CD4-positive, alpha-beta T cell treated with Interleukin-10 for 1 hour (primary cell): ENCODE measurements around the gene EPHB6.

Source experiments
- DNase-seq: peaks from one replicate; pipeline ENCODE4 v3.0.0-alpha.2; 2020

EPHB6 gene

DNA sequence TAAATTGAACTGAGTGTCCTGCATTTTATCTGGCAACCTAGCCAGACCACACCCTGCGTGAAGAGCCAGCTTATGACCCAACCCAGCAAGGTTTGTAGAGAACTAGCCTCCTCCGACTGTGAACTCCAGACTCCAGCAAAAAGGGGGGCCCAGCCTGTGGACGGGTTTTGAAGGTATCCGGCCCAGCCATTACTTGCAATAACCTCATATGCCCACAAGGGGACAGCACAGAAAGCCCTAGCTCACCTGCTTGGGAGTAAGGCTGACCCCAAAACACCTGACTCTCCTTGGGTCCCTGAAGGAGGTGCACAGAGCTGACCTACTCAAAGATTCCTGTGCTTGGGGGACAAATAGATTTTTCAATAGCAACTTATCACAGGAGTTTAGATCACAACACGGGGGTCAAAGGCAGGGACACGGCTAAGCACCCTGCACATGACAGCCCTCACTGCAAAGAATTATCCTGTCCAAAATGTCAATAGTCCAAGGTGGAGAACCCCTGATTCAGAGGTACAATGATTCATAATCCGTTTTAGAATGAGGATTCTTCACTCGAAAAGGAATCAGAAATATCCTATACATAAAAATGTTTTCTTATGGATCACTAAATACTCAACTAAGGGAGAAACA lies 26.1 kb downstream of the EPHB6 start:
- DNase-seq, result peak; percentile 67

DNA sequence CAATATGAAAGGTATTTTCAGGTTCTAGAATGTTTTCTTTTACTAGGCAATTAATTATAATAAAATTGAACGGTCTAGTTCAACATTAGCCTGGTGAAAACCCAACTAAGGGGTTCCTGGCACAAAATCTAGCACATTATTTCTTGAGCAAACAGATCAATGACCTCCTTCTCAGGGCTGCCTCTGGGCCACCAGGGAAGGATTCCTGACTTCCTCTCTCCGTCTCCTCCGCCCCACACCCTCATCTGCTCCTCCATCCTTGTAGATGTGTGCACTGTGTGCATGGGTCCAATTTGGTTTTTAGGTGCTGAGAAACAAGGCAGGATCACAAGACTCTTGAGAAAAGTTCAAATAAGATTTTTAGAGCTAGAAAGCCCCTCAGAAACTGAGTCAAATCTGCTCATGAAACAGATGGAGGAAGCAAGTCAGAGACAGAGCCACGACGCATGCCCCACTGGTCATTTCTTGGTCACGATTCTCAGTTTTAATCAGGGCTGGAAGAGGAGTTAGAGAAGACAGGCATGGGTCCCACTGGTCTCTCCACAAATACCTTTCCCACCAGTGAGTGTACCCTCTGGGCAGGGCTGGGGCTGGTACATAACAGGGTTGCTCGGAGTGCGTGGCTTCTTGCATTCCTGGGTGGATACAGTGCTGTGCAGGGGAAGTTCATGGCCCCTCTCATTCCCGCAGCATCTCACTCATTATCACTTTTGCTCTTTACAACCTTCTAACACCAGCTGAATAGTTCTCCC lies 26.9 kb downstream of the EPHB6 start:
- no peak for DNase-seq

DNA sequence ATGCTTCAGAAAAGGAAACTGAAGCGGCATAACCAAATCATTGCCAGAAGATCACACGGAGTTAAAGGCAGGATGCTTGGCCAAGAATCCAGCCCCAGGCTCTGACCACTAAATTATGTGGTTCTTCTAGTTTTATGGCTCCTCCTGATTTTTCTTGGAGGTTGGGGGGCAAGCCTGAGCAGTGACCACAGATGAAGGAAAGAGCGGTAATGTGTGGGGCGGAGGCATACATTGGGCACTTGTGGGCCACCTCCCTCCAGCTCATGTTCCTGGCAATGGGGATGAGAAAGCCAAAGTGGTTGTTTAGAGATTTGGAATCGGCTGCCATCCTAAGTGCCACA lies 27.4 kb downstream of the EPHB6 start:
- DNase-seq, result no peak

DNA sequence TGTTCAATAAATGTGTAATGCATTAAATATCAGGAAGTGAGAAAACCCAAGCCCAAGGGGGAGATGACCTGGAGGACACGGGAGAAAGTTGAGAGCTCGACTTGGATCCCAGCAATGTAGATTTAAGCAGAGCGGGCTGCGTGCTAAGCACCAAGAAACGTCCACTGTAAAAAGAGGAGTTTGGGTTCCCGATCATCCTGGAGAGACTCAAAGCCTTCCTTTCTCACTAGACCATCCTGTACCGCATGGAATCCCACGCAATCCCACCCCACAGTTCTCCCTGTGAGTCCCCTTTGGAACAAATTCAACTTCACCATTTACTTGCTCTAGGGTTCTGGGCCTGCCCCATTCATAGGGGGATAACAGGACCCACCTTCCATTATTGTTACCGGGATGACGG lies 28.3 kb downstream of the EPHB6 start:
- DNase-seq, result no peak

DNA sequence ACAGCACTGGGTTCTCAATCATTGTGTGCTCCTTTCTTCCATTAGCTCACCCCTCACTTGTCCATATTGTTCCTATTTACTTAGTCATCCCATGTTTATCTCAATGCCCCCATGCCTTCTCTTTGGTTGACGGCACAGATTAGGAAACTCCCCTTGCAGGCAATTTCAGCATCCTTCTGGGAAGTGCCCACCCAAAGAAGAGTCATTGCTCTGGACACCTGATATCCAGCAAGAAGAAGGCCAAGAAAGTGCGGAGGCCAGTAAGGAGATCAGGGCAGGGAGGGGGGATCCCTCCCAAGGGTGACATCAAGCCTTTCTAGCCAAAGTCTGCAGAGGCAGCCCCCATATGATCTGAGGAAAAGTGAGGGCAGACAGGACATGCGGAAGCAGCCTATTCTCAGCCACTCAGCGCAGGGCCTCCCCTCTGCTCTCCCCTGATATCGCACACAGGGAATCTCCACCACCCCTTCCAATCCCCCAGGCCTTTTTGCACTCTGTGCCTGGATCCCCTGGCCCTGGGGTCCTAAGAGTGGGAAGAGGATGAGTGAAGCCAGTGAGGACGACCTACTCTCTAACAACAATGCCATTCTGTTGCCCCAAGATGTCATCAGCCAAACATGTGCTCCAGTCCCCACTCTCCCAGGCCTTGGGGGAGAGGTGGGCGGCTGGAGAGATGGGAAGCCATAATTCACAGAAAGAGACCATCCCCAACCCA lies 28.9 kb downstream of the EPHB6 start:
- DNase-seq, result no peak

DNA sequence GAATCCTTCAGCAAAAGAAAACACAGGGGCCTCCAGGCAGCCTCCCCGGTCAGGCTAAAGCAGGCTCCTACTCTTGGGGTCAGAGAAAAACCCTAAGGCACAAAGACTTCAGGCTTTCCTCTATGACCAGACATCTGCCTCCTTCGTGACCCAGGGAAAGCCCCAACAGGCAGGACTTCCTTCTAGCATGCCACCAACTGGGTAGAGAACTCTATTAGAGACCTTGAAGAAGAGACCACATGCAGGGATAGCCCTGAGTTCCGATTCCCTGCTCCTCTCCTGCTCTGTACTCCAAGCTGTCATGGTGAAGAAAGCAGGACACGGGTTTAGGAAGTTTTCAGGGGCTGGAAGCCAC lies 29.4 kb downstream of the EPHB6 start:
- no peak for DNase-seq

DNA sequence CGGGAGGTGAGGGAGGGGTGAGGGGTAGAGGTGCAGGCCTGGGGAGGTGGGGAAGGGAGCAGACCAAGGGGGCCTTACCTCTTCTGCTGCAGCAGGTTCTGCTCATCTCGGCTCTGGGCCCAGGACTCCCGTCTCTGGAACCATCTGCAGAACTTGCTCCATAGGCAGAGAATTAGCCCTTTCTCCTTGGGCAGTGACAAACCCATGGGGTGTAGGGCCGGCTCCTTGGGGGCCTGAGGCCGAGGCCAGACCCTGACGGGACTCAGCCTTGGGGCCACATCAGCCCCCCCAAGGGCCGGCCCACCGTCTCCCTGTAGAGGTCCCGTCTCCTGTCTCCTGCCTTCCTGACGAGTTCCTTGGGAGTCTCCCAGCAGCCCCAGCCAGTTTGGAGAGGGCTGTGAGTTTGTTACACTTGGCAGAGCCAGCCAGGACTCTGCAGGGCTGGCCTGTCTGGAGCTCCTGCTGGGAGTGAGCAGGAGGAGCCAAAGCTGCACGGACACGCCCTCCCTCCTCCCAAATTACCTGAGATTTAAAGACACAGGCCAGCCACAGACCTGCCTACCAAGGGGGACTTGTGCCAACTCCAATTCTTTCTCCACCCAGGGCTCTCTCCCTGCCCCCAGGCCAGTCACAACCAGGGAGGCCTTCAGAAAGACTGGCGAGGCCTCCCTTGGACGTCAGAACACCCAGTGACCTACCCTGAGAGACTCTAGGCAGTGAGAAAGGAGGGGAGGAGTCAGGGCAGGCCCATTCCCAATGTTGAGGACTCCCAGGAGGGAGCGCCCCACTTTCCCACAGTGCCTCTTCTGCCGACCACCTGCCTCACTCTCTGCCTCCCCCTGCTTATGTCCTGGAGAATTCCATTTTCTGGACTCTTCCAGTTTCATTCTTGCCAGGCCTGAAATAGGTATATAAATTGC lies 30.7 kb downstream of the EPHB6 start, which contains the start of gene TRPV6:
TRPV6 (minus strand) TSS at position 435 of the 920 bp plus-strand sequence.
- DNase-seq, result no peak

DNA sequence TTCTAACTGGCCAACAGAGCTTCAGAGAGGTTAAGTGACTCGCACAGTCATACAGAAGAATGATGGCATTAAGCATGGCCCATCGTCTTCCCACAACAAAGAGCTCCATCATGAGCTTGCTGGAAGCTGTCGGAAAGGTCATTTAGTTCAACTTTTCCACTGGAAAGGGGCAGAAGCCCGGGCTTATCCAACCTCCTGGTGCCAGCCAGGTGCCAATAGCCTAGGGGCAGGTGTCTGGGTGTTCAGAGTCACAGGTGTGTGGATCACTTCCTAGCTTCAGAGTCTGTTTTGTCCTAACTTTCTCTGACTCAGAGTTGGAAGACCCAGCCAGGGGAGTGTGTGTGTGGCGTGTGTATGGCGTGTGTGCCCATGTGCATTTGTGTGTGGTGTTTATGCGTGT lies 32.0 kb downstream of the EPHB6 start:
- no peak for DNase-seq

DNA sequence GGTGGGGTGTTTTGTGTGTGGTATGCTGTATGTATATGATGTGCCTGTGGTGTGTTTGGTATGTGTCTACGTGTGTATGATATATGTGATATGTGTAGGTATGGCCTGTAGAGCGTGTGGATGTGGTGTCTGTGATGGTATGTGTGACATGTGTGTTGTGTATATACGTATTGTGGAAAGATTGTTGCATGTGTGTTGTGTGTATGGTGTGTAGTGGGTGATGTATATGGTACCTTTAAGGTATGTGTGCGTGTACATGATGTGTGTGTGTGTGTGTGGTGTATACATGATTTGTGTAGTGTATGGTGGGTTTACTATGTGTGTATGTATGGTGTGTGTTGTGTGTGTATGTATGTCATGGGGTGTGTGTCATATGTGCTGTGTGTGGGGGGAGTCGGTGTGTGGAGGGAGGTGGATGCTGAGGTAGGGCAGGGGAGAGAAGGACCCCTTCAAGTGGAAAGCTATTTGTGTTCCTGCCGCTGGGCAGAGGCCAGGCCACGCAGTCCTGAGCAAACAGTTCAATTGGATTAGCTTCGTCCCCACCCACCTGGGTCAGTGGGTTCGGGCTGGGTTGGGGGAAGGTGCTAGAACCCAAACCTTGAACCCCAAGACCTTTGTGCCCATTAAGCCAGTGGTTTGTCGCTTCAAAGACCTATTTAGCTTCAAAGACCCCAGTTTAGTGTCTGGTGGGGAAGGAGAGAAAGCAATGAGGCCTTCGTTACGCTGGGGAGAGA lies 32.6 kb downstream of the EPHB6 start:
- no peak for DNase-seq

DNA sequence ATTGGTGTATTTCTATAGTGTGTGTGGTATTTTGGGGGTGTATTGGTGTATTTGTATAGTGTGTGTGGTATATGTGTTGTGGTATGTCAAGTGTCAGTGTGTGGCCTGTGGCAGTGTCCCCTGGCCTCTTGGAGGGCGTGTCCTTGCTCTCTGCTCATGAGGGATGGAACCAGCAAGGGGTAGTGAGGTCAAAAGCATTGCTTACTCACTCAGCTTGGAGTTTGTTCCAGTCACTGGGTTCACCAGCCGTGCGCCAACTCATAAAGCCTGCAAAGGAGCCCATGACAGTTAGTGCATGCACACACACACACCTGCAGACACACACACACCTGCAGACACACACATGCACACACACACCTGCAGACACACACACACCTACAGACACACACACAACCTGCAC lies 34.9 kb downstream of the EPHB6 start:
- DNase-seq, result no peak

DNA sequence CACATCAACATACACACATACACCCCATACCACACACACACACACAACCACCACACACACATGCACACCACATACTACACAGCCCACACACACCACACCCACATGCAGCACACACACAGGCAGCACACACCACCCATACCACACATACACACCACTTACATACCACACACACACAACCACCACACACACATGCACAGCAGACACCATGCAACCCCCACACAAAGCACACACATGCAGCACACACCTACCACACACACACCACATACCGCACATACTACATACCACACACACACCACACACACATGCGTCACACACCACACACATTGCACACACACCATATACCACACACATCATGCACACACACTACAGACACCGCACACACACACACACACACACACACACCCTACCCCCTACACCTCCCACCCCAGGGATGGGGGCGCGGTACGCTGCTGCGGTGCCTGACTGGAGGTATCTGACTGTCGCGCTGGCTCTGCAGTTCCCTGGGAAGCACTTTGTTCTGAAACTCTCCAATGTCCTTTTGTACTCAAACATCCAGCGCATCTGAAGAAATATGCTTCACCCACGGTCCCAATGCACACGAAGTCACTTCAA lies 36.1 kb downstream of the EPHB6 start:
- no peak for DNase-seq

DNA sequence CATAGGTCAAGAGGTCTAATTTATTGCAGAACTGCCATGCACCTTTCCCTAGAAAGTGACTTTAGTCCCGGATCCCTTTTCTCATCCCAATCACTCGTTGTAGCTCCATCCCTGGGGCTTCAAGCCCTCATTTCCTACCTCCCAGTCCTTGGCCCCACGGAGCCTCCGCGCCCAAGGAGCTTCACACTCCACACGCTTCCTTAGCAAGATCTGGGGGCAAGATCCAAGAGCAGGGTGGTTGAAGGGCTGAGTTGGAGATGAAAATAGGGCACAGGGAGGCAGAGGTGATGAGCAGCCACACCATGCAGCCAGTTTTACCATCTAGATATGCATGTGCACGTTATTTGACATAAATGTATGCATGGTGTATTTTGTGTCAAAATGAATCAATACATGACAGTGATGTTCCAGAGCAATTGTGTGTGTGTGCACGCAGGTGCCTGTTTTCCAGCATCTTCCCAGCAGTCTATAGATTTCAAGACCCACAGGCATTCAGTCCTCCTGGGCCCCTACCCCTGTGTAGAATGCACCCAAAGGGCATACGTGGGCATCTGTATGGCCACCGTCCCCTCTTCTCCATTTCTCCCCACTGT lies 36.7 kb downstream of the EPHB6 start:
- DNase-seq, result no peak

DNA sequence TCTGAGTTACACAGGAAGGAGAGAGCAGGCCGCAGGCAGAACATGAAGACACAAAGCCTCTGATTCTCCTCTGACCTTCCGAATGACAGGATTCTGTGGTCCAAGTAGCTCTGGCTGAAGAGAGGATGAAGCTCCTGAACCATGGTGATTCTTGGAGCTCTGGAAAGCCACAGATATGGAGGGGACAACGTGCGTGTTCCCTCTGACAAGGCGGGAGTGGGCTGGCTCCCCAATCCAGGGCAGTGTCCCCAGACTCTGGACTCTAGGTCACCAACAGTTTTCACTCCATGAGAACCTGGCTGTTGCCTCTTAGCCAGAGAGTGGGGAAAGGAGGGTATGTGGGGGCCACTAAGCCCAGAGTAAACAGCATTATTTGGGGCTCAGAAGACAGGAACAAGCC lies 38.1 kb downstream of the EPHB6 start:
- DNase-seq, result no peak

DNA sequence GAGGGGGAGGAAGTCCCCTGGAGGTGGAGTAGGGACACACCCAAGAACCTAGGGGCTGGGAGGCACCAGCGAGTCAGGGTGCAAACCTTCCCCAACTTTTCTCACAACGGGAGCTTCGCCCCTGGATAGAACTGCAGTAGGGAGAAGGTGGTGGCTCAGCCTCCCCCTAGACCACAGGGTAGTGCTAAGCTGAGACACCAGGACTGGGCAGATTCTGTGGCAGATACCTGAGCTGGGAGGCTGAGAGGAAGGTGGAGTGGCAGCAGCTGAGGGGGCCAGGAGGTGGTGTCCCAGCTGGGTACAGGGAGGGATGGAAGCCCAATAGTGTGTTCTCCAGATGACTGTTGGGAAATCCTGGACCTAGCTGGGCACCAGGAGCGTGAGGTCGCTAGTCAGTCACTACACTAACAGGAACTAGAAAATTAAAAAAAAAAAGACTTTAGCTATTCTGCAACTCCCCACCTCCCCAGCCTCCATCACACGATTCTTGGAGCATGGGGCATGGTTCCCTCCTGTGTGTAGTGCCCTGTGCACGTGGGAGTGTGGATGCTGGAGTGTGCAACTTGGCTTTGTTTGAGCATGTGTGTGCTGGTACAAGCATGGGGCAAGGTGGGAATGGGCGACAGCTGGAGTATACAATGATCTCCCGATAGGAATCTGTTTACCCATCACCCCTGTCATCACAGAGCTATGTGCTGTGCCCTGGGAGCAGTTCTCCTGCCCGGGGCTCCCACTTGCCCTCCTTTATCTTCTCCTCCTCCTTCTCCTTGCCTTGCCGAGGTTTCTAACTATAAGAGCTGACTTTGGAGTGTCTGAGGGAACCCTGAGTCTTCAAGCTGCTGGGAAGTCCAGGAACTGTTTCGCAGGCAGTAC lies 39.5 kb downstream of the EPHB6 start:
- DNase-seq, result no peak

DNA sequence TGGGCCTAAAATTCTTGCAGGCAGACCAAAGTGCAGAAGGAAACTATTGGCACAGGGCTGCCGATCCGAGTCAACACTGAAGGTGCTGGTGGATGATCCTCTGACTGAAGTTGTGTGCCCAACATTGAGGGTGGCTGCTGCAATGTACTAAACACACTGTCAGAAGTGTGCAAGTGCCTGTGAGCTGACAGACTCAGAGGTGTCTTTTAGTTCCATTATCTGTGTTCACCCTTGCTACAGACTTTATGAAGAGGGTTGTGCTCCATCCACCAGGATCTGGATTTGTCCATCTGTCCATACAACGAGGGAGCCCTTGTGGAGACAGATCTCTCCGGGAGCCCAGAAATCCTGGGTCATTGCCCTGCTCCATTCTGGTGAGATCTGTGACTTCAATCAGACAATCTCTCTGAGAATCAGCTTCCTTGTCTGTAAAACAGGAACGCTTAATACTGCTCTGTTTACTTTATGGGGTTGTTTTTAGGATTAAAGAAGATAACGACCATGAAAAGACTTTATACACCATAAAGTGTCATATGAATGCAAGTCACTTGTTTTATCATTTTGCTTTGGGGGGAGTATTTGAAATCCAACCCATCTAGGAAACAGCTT lies 40.2 kb downstream of the EPHB6 start:
- no peak for DNase-seq

DNA sequence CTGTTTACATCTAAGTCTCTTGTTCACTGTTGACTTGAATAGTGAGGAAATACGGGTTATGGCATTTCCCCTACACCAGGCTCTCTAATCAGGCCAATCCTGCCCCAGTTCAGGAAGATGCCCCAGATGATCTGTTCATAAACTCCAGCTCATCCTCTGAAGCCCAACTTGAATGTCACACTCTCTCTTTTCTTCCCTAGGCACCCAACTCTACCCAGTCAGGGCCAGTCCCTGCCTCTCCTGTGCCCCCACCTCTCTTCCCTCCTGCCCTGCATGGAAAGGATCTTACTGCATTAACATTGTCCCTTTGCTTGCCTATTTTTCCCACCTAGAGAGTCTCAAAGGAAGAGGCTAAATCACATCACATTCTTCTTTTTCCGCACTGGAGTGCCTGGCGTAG lies 41.3 kb downstream of the EPHB6 start:
- DNase-seq, result no peak

DNA sequence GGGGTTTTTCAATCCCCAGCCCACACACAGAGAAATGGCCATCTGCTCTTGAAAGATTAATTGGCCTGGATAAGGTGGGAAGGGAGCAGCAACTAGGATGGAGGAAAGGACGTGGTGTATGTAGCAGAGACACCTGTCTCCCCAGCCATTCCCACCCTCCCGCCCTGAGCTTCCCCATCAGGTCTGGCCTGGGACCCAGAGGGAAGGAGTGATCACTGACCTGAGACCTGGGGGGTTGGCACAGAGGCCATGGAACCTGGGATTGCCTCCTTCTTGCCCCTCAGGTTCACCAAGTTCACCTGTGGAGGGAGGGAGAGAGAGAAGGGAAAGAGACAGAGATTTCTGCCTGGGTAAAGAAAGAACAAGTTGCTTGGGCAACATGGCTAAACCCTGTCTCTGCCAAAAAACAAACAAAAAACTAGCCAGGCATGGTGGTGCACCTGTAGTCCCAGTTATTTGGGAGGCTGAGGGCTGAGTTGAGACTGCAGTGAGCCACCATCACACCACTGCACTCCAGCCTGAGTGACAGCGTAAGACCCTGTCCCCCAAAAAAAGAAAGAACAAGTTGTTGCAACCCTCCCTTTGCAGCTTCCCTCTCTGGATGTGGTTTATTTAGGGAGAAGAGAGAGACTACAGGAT lies 42.0 kb downstream of the EPHB6 start:
- no peak for DNase-seq

DNA sequence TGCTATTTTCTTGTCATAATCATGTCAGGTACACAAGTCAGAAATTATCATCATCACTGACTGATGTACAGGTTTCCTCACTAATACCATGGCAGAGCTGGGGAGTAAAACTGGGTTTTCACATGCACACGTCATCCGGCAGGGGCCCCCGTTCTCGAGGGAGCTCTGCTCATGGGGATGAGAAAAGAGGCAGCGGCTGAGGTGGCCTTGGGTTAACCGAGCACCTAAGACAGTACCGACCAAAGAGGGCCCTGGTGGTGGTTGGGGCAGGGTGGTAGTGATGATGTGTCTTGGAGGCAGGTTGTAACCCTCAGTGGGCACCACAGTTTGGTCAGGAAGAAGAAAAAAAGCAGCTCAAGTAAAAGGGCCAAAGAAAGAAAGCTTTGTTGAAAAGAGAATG lies 42.8 kb downstream of the EPHB6 start:
- no peak for DNase-seq

DNA sequence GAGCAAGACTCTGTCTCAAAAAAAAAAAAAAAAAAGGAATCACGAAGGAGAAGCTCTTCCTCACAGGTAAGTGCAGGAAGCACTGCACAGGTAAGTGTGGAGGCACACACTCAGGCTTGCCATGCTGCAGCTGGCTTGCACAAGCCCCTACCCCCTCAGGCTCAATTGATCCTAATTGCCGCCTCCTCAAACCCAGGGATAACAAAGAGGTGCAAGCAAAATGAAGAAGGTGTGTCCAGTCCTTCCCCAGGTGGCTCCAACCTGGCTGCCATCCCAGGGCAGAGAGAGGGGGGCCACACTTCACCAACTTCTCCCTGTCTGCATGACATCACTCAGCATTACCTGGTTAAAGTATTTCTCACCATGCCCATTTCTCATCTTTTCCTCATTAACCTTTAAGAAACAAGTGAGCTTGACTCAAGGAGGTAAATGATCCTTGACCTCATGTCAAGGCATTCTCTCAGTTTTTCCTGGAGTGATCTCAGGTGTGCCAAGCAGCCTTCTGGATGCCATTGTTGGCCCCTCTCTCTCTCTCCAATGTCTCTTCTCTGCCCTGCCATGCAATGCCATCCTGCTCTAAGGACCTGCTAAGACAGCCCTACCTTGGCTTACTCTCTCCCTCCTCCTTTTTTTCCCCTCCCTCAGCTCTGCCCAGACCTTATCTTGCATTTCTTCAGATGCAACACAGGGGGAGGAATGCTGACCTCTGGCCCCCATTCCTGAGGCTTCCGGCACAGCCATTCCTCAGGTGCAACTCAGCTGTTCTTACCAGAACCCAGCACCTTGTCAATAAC lies 43.7 kb downstream of the EPHB6 start:
- no peak for DNase-seq
